Esophagus muscularis mucosa (tissue), 4 donors: ENCODE results near the gene RRAGA.

ENCODE experiments used
- CTCF ChIP-seq, 3 experiments: fragments of 200-600 bp in 2 of 3; fragments of 450-650 bp in 1 of 3; sonication (generic) in 2 of 3; IDR thresholded peaks; one replicate each; pipeline ENCODE4 v1.5.1; 2017 to 2019; ENCODE audit warnings: antibody characterized with exemption in 3 of 3, mild to moderate bottlenecking in 2 of 3, moderate library complexity in 1 of 3
- EP300 ChIP-seq: sonication (generic); formaldehyde crosslinking; IDR thresholded peaks from one replicate; pipeline ENCODE4 v1.6.1; 2017; ENCODE audit warnings: antibody characterized with exemption
- POLR2A ChIP-seq: fragments of 450-650 bp; IDR thresholded peaks from one replicate; pipeline ENCODE4 v1.6.1; 2017; ENCODE audit warnings: antibody characterized with exemption, moderate library complexity, mild to moderate bottlenecking, low read depth

GRCh38 chr9:19032406-19032805, 16.8 kb upstream of the RRAGA start:
- TF ChIP-seq POLR2A: no peak
- TF ChIP-seq CTCF (IDR thresholded peaks at IDR 0.05): no peak
- TF ChIP-seq EP300: no peak
